Measurements from ENCODE around the gene SLMAP.

- no peak for TF ChIP-seq CTCF (IDR thresholded peaks at IDR 0.05)
- no peak for TF ChIP-seq POLR2A (IDR thresholded peaks at IDR 0.05)
These were observed 16.1 kb upstream of the SLMAP start for GRCh38 chr3:57740027-57740426.
